Measurements from ENCODE around the gene DLGAP1. TPM values are rescaled to one million over a fixed set of nuclear protein-coding genes. Genes with fewer than 3 reads are reported as not detected.

The DLGAP1 gene
- total RNA-seq, 1 experiment from 2014 or later: 23.2 TPM

- Histone ChIP-seq H3K27me3 (ENCODE audit: insufficient read depth, low read length) (no peaks in the 10 kb centered on the region), H3K4me2 (ENCODE audit: insufficient read depth, insufficient read length, low read length) (no peak overlapping the region), H3T11ph (ENCODE audit: low read length) (no peak overlapping the region), H3K9ac (ENCODE audit: extremely low read depth, insufficient read length, low read length) (no peak overlapping the region), H3K23me2 (ENCODE audit: insufficient read length, low read depth, low read length, poor library complexity, severe bottlenecking) (no peaks in the 10 kb centered on the region), H2BK15ac (ENCODE audit: low read depth, low read length) (no peak overlapping the region), H3K23ac (ENCODE audit: insufficient read length, low read depth, low read length) (no peak overlapping the region), H3K9me3 (ENCODE audit: control insufficient read depth, low read depth, low read length) (no peaks in the 10 kb centered on the region), H3K56ac (ENCODE audit: insufficient read length, low read depth, low read length) (no peak overlapping the region), H2AK5ac (ENCODE audit: insufficient read length, low read length) (no peak overlapping the region), H3K79me2 (ENCODE audit: insufficient read depth, low read length) (no peaks in the 10 kb centered on the region), H3K4ac (ENCODE audit: low read depth, low read length) (no peak overlapping the region), H2BK20ac (ENCODE audit: low read depth, low read length, poor library complexity, severe bottlenecking) (no peak overlapping the region), H2BK12ac (ENCODE audit: insufficient read length, low read depth, low read length) (no peak overlapping the region), H2BK120ac (ENCODE audit: low read depth, low read length, poor library complexity, severe bottlenecking) (no peak overlapping the region), H4K20me1 (ENCODE audit: control insufficient read depth, insufficient read depth, insufficient read length) (no peaks in the 10 kb centered on the region), H3K18ac (ENCODE audit: insufficient read length, low read depth, low read length) (no peak overlapping the region), H4K5ac (ENCODE audit: insufficient read length, low read depth, low read length) (no peak overlapping the region), H4K91ac (ENCODE audit: insufficient read length, low read depth, low read length) (no peak overlapping the region), H2BK5ac (ENCODE audit: insufficient read length, low read length) (no peak overlapping the region), H3K79me1 (ENCODE audit: insufficient read depth, low read depth, low read length, poor library complexity, severe bottlenecking) (no peaks in the 10 kb centered on the region), H3K4me1 (ENCODE audit: insufficient read depth, low read length) (peaks cover 5% of the 10 kb centered on the region; the same call in 1 of the 2 replicates), H3K27ac (ENCODE audit: insufficient read length, low read depth, low read length) (no peak overlapping the region), H2AFZ (ENCODE audit: low read length) (no peak overlapping the region), H4K8ac (replicated peaks; ENCODE audit: insufficient read length, low read depth, low read length) (no peak overlapping the region), H3K14ac (ENCODE audit: insufficient read depth, low read length) (no peak overlapping the region)
- WGBS (ENCODE audit: extremely low coverage, insufficient read length, low lambda C conversion rate): no CpG with 5 or more reads among the region's 4 CpGs
- peaks cover 0 to 11% (median 5%) of the 10 kb centered on the region in 3 experiments; a peak in 5 of 7 replicates for H3K36me3 Mint-ChIP-seq (ENCODE audit: insufficient read depth in 1 of 3, low read depth in 3 of 3)
- DNase-seq: no peak
- no peak for TF ChIP-seq CTCF (conservative IDR thresholded peaks at IDR 0.05)
- peaks cover 0 to 8% of the 10 kb centered on the region in 2 experiments; a peak in 2 of 5 replicates for H3K9me3 Mint-ChIP-seq
- H3K4me1 Mint-ChIP-seq: peaks cover 31 to 42% of the 10 kb centered on the region in 2 experiments
- H3K27ac Mint-ChIP-seq: no peak overlapping the region
- H3K27me3 Mint-ChIP-seq (ENCODE audit: low read depth): no peaks in the 10 kb centered on the region
- H3K4me3 Mint-ChIP-seq: no peak overlapping the region
Observed at GRCh38 chr18:3826021-3826420, 629.1 kb downstream of the DLGAP1 start.
